Bronchial epithelial cell (primary cell): ENCODE data around the gene ETV6. TPM values are rescaled to one million over a fixed set of nuclear protein-coding genes. Genes with fewer than 3 reads are reported as not detected.
A peak's percentile ranks its signal among the peaks of the same experiment; 100 is the strongest.

ENCODE experiments used
- DNase-seq: peaks from one replicate; pipeline ENCODE4 v3.0.0-alpha.2; 2010; ENCODE audit warnings: low read depth
- FAIRE-seq: peaks from 2 replicates; lab custom pipeline; 2011; peaks lifted over from hg19 to GRCh38; lab: Jason Lieb, UNC
- H3K27me3 ChIP-seq: 2 replicates; pipeline ENCODE4 v1.5.1; 2011; ENCODE audit warnings: low read length; ENCODE audit not compliant: control insufficient read depth, insufficient read depth
- H3K36me3 ChIP-seq: 2 replicates; pipeline ENCODE4 v1.5.1; 2011; ENCODE audit warnings: low read length; ENCODE audit not compliant: control insufficient read depth, insufficient read depth
- H3K4me3 ChIP-seq: 2 replicates; pipeline ENCODE4 v1.5.1; 2011; ENCODE audit warnings: mild to moderate bottlenecking, low read depth, low read length, control low read depth
- CTCF ChIP-seq: IDR thresholded peaks from 2 replicates; pipeline ENCODE4 v1.5.1; 2011; ENCODE audit warnings: mild to moderate bottlenecking, moderate library complexity, low read length, control low read depth, inconsistent platforms; ENCODE audit not compliant: insufficient read depth, severe bottlenecking
- total RNA-seq: library from RNA; depleted of rRNA; stranded (reverse); fragments of >200 nt; gene quantifications from 2 replicates; pipeline ENCODE4 v1.2.1, GENCODE V29; 2014

Gene ETV6
- total RNA-seq, 1 donor from 2014 or later = 2.6 TPM

- FAIRE-seq = no peak
- H3K27me3 ChIP-seq = no peaks in the 10 kb centered on the region
- no peak for TF ChIP-seq CTCF
- DNase-seq = no peak
- H3K4me3 ChIP-seq = no peak overlapping the region
- peaks cover 2% of the 10 kb centered on the region for H3K36me3 ChIP-seq
These were observed 81.5 kb downstream of the ETV6 start for GRCh38 chr12:11731042-11731357.

DNA sequence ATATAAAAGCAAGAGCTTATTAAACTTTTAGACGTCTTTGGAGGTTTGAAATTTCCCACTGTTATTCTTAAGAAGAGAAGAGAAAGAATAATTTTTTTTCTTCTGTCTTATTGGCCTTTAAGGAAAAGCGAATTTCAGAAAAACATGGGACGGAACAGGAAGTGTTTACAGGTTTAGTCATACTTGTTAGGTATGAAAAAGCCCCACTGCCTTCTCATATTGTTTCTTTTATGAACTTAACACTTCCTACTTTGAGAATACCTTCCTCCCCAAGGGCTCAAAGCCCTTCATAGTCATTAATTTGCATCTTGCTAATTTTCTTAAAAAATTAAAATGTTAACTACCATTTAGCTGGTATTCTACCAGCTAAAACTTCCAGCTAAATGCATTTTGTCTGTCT lies 82.0 kb downstream of the ETV6 start:
- no peak for TF ChIP-seq CTCF
- H3K27me3 ChIP-seq = no peaks in the 10 kb centered on the region
- peak; percentile 77 for DNase-seq
- H3K36me3 ChIP-seq = peaks cover 2% of the 10 kb centered on the region
- H3K4me3 ChIP-seq = no peak overlapping the region
- no peak for FAIRE-seq

- Histone ChIP-seq H3K27me3 (no peaks in the 10 kb centered on the region), H3K36me3 (peaks cover 2% of the 10 kb centered on the region), H3K4me3 (no peak overlapping the region)
- FAIRE-seq = no peak
- no peak for DNase-seq
- no peak for TF ChIP-seq CTCF
These were observed 82.5 kb downstream of the ETV6 start for GRCh38 chr12:11732023-11732422.

DNA sequence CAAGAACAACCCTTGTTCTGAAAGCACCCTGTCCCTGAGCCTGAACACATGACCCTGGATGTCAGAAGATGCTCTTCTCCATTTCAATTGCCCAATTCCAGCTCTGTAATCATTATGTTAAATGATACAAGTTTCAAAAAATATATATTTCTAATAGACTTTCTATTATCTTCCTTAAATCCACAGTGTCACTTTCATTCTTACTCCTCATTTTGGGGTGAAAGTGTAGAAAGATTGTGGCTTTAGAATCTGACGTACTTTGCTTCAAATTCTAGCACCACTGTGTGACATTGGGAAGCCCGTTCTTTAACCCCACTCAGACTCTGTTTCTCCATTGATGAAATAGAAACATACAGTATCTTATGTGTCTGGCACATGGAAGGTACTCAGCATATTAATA lies 83.2 kb downstream of the ETV6 start:
- DNase-seq = no peak
- no peaks in the 10 kb centered on the region for H3K27me3 ChIP-seq
- H3K36me3 ChIP-seq = peaks cover 2% of the 10 kb centered on the region
- no peak overlapping the region for H3K4me3 ChIP-seq
- TF ChIP-seq CTCF = no peak
- FAIRE-seq = no peak

DNA sequence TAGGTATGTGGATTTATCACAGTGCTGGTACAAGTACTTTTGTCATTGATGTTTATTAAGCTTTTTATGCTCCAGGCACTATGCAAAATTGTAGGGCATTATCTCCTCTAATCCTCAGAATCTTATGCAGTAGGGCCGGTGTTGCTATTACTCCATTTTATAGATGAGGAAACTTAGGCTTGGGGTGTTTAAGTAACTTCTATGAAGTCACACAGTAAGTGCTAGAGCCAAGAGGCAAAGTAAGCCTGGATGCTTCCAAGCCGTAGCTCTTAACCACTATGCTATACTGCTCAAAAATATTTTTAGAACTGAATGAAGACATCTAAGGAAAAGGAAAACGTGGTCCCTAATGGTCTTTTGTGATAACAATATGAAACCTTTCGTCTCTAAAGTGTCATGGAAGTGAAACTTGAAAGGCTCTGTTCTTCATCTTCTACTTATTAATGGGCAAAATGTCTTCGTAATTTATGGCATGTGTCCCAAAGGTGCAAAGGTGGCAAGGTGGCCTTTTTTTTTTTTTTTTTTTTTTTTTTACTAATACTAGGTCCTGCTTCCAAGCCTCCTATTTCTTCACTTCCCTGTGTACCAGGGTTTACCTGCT lies 85.2 kb downstream of the ETV6 start:
- FAIRE-seq = no peak

More for the DNA sequence above, 85.2 kb downstream of the ETV6 start:
- H3K4me3 ChIP-seq = no peak overlapping the region
- no peak for DNase-seq
- H3K36me3 ChIP-seq = peaks cover 2% of the 10 kb centered on the region
- no peak for TF ChIP-seq CTCF
- no peaks in the 10 kb centered on the region for H3K27me3 ChIP-seq
